Liver (tissue), 9 donors: Measurements from ENCODE around the gene ZNF746. TPM values are rescaled to one million over a fixed set of nuclear protein-coding genes. Genes with fewer than 3 reads are reported as not detected.

Experiments used
- DNase-seq: peaks from one replicate; pipeline ENCODE4 v3.0.0-alpha.2; 2017; ENCODE audit warnings: low spot score
- H3K27ac ChIP-seq, 2 donors: one replicate each; pipeline ENCODE4 v1.7.0; 2013; ENCODE audit warnings: inconsistent platforms in 2 of 2, low read length in 2 of 2, control low read depth in 1 of 2, low read depth in 1 of 2, mild to moderate bottlenecking in 1 of 2
- H3K27me3 ChIP-seq, 4 donors: one replicate each; pipeline versions ENCODE4 v1.6.1 to v1.7.0; 2013; ENCODE audit warnings: low read length in 3 of 4, inconsistent platforms in 1 of 4, mild to moderate bottlenecking in 1 of 4, moderate library complexity in 1 of 4; ENCODE audit not compliant: control insufficient read depth in 4 of 4, insufficient read depth in 4 of 4
- H3K36me3 ChIP-seq, 4 donors: one replicate each; pipeline versions ENCODE4 v1.6.1 to v1.7.0; 2013; ENCODE audit warnings: low read length in 3 of 4, mild to moderate bottlenecking in 3 of 4, low read depth in 1 of 4, moderate library complexity in 1 of 4; ENCODE audit not compliant: control insufficient read depth in 4 of 4, insufficient read depth in 3 of 4
- H3K4me1 ChIP-seq, 4 donors: one replicate each; pipeline versions ENCODE4 v1.6.1 to v1.7.0; 2013; ENCODE audit warnings: low read length in 3 of 4, mild to moderate bottlenecking in 3 of 4, moderate library complexity in 1 of 4; ENCODE audit not compliant: control insufficient read depth in 4 of 4, insufficient read depth in 4 of 4
- H3K4me3 ChIP-seq, 3 donors: one replicate each; pipeline versions ENCODE4 v1.6.1 to v1.7.0; 2013; ENCODE audit warnings: low read length in 3 of 3, control low read depth in 1 of 3, low read depth in 1 of 3, mild to moderate bottlenecking in 1 of 3
- H3K9ac ChIP-seq, 2 donors: one replicate each; pipeline ENCODE4 v1.7.0; 2013; ENCODE audit warnings: low read length in 2 of 2, mild to moderate bottlenecking in 2 of 2, moderate library complexity in 2 of 2, control low read depth in 1 of 2, low read depth in 1 of 2
- H3K9me3 ChIP-seq, 4 donors: one replicate each; pipeline versions ENCODE4 v1.6.1 to v1.7.0; 2013; ENCODE audit warnings: low read length in 3 of 4; ENCODE audit not compliant: control insufficient read depth in 4 of 4
- EGR1 ChIP-seq, 2 donors: IDR thresholded peaks; 2 replicates each; pipeline ENCODE4 v1.6.1; 2016 to 2018; ENCODE audit warnings: antibody characterized with exemption in 2 of 2, low read depth in 2 of 2
- FOXA1 ChIP-seq: IDR thresholded peaks from 2 replicates; pipeline ENCODE4 v1.6.1; 2016; ENCODE audit warnings: antibody characterized with exemption
- FOXA2 ChIP-seq: IDR thresholded peaks from 2 replicates; pipeline ENCODE4 v1.6.1; 2016; ENCODE audit warnings: antibody characterized with exemption
- GABPA ChIP-seq, 2 donors: IDR thresholded peaks in 1 of 2; conservative IDR thresholded peaks in 1 of 2; 2 replicates each; pipeline ENCODE4 v1.6.1; 2016; ENCODE audit warnings: antibody characterized with exemption in 2 of 2, mild to moderate bottlenecking in 1 of 2, moderate library complexity in 1 of 2
- HNF4A ChIP-seq, 2 donors: conservative IDR thresholded peaks; 2 replicates each; pipeline ENCODE4 v1.6.1; 2016; ENCODE audit warnings: antibody characterized with exemption in 2 of 2, mild to moderate bottlenecking in 2 of 2
- HNF4G ChIP-seq: IDR thresholded peaks from 2 replicates; pipeline ENCODE4 v1.6.1; 2016; ENCODE audit warnings: antibody characterized with exemption
- JUND ChIP-seq, 2 donors: IDR thresholded peaks; 2 replicates each; pipeline ENCODE4 v1.6.1; 2016; ENCODE audit warnings: antibody characterized with exemption in 2 of 2
- NR2F2 ChIP-seq: IDR thresholded peaks from 2 replicates; pipeline ENCODE4 v1.6.1; 2016; ENCODE audit warnings: antibody characterized with exemption
- RAD21 ChIP-seq, 2 donors: IDR thresholded peaks; 2 replicates each; pipeline ENCODE4 v1.6.1; 2016; ENCODE audit warnings: antibody characterized with exemption in 2 of 2, mild to moderate bottlenecking in 2 of 2
- RXRA ChIP-seq, 2 donors: IDR thresholded peaks; 2 replicates each; pipeline ENCODE4 v1.6.1; 2017 to 2018; ENCODE audit warnings: antibody characterized with exemption in 2 of 2, mild to moderate bottlenecking in 1 of 2
- SP1 ChIP-seq: IDR thresholded peaks from 2 replicates; pipeline ENCODE4 v1.6.1; 2018; ENCODE audit warnings: antibody characterized with exemption, mild to moderate bottlenecking
- TAF1 ChIP-seq: conservative IDR thresholded peaks from 2 replicates; pipeline ENCODE4 v1.6.1; 2016; ENCODE audit warnings: antibody characterized with exemption, mild to moderate bottlenecking
- YY1 ChIP-seq: IDR thresholded peaks from 2 replicates; pipeline ENCODE4 v1.6.1; 2016; ENCODE audit warnings: antibody characterized with exemption, mild to moderate bottlenecking
- WGBS: extraction: QIAGEN DNeasy Blood & Tissue Kit; methylation state at CpG from one replicate; pipeline ENCODE4 v1.1.7; 2013; 5-methylcytosine and 5-hydroxymethylcytosine counted together
- polyA plus RNA-seq, 2 donors: library from polyadenylated mRNA; stranded (reverse) in 1 of 2; unstranded in 1 of 2; fragments of 200-250 nt in 1 of 2; fragments of >200 nt in 1 of 2; fragmentation: Nextera tagmentation in 1 of 2; extraction: Ambion mirVana in 1 of 2; gene quantifications; one replicate each; pipeline versions ENCODE4 v1.2.1 to v1.2.3, GENCODE V29; 2013 to 2015
- total RNA-seq, 2 donors: library from RNA; depleted of rRNA; stranded (reverse); fragments of >200 nt; gene quantifications; one replicate each; pipeline ENCODE4 v1.2.3, GENCODE V29; 2014
- TF ChIP-seq, protein P1 (sequence below): fragments of 150-350 bp; IDR thresholded peaks from 2 replicates; pipeline ENCODE4 v1.5.1; 2017; ENCODE audit warnings: improper control_type of control experiment, low read depth, low read length; ENCODE audit not compliant: missing input control
- TF ChIP-seq, protein P2 (sequence below): IDR thresholded peaks from 2 replicates; pipeline ENCODE4 v1.6.1; 2016; ENCODE audit warnings: antibody characterized with exemption
- TF ChIP-seq, protein P3 (sequence below): IDR thresholded peaks from 2 replicates; pipeline ENCODE4 v1.6.1; 2016; ENCODE audit warnings: antibody characterized with exemption
- TF ChIP-seq, protein P4 (sequence below): IDR thresholded peaks from 2 replicates; pipeline ENCODE4 v1.6.1; 2016; ENCODE audit warnings: antibody characterized with exemption, mild to moderate bottlenecking
- TF ChIP-seq, protein P5 (sequence below): IDR thresholded peaks from 2 replicates; pipeline ENCODE4 v1.6.1; 2016; ENCODE audit warnings: antibody characterized with exemption
- donor health status: healthy.
- donor health status: healthy.
- donor health status: healthy.
- donor health status: healthy.
- donor health status: healthy.

ZNF746 gene
- total and polyA plus RNA-seq, 4 donors: 3.8 to 13.5 (median 9.2) TPM

DNA sequence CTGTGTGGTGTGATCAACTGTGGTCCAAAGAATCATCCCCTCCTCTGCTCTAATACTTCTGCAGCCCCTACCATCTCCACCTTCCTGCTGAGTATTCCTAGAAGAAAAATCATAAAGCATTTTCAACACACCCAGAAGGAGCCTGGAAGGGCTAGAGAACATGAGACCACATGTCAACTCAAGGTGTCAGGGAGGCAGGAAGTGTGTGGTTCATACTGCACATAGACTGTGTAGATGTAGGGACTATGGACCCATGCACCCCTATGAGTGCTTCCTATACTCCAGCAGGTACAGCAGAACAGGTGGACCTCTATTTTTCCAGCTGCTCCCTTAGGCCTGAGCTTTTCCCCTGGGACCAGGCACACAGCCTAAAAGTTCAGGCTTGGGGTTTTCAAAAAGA, 2.6 kb upstream of the ZNF746 start:
- no peak for TF ChIP-seq HNF4A (conservative IDR thresholded peaks at IDR 0.05)
- TF ChIP-seq, protein P1, sequence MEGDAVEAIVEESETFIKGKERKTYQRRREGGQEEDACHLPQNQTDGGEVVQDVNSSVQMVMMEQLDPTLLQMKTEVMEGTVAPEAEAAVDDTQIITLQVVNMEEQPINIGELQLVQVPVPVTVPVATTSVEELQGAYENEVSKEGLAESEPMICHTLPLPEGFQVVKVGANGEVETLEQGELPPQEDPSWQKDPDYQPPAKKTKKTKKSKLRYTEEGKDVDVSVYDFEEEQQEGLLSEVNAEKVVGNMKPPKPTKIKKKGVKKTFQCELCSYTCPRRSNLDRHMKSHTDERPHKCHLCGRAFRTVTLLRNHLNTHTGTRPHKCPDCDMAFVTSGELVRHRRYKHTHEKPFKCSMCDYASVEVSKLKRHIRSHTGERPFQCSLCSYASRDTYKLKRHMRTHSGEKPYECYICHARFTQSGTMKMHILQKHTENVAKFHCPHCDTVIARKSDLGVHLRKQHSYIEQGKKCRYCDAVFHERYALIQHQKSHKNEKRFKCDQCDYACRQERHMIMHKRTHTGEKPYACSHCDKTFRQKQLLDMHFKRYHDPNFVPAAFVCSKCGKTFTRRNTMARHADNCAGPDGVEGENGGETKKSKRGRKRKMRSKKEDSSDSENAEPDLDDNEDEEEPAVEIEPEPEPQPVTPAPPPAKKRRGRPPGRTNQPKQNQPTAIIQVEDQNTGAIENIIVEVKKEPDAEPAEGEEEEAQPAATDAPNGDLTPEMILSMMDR: no peak
- TF ChIP-seq YY1: no peak
- TF ChIP-seq, protein P2, sequence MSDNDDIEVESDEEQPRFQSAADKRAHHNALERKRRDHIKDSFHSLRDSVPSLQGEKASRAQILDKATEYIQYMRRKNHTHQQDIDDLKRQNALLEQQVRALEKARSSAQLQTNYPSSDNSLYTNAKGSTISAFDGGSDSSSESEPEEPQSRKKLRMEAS: no peak
- no peak for TF ChIP-seq FOXA1
- TF ChIP-seq HNF4G: no peak
- no peak for TF ChIP-seq SP1
- TF ChIP-seq, protein P3, sequence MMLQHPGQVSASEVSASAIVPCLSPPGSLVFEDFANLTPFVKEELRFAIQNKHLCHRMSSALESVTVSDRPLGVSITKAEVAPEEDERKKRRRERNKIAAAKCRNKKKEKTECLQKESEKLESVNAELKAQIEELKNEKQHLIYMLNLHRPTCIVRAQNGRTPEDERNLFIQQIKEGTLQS: no peak
- no peak for TF ChIP-seq TAF1
- Histone ChIP-seq H3K4me3 (no peak overlapping the region), H3K9me3 (no peaks in the 10 kb centered on the region), H3K36me3 (no peaks in the 10 kb centered on the region), H3K27me3 (no peaks in the 10 kb centered on the region), H3K27ac (no peak overlapping the region), H3K4me1 (peaks cover 4 to 24% (median 14%) of the 10 kb centered on the region in 4 donors), H3K9ac (no peak overlapping the region)
- no peak for DNase-seq

DNA sequence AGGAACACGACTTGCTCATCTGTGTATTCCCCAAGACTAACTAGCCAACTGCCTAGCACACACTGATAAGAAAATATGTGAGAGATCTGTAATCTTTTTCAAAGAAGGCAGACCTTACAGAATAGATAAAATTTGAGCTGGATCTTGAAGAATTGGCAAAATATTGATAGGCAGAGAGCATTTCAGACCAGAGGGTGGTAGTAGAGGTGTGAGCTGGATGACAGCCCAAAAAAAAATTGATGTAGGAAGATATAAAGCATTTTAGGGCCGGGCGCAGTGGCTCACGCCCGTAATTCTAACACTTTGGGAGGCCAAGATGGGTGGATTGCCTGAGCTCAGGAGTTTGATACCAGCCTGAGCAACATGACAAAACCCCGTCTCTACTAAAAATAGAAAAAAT, 1.2 kb upstream of the ZNF746 start:
- TF ChIP-seq RXRA (IDR thresholded peaks at IDR 0.05): no peak
- no peak for TF ChIP-seq HNF4G
- TF ChIP-seq, protein P1: no peak
- TF ChIP-seq, protein P4, sequence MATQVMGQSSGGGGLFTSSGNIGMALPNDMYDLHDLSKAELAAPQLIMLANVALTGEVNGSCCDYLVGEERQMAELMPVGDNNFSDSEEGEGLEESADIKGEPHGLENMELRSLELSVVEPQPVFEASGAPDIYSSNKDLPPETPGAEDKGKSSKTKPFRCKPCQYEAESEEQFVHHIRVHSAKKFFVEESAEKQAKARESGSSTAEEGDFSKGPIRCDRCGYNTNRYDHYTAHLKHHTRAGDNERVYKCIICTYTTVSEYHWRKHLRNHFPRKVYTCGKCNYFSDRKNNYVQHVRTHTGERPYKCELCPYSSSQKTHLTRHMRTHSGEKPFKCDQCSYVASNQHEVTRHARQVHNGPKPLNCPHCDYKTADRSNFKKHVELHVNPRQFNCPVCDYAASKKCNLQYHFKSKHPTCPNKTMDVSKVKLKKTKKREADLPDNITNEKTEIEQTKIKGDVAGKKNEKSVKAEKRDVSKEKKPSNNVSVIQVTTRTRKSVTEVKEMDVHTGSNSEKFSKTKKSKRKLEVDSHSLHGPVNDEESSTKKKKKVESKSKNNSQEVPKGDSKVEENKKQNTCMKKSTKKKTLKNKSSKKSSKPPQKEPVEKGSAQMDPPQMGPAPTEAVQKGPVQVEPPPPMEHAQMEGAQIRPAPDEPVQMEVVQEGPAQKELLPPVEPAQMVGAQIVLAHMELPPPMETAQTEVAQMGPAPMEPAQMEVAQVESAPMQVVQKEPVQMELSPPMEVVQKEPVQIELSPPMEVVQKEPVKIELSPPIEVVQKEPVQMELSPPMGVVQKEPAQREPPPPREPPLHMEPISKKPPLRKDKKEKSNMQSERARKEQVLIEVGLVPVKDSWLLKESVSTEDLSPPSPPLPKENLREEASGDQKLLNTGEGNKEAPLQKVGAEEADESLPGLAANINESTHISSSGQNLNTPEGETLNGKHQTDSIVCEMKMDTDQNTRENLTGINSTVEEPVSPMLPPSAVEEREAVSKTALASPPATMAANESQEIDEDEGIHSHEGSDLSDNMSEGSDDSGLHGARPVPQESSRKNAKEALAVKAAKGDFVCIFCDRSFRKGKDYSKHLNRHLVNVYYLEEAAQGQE: no peak
- no peak for TF ChIP-seq TAF1
- TF ChIP-seq, protein P3: no peak
- no peak for TF ChIP-seq YY1
- TF ChIP-seq, protein P2: no peak
- no peak for TF ChIP-seq RAD21 (IDR thresholded peaks at IDR 0.05)
- no peak for TF ChIP-seq FOXA2
- no peak for TF ChIP-seq NR2F2
- TF ChIP-seq EGR1 (IDR thresholded peaks at IDR 0.05; ENCODE audit: low read depth in 2 of 2): no peak
- TF ChIP-seq JUND (IDR thresholded peaks at IDR 0.05): no peak
- no peak for TF ChIP-seq FOXA1
- TF ChIP-seq, protein P5, sequence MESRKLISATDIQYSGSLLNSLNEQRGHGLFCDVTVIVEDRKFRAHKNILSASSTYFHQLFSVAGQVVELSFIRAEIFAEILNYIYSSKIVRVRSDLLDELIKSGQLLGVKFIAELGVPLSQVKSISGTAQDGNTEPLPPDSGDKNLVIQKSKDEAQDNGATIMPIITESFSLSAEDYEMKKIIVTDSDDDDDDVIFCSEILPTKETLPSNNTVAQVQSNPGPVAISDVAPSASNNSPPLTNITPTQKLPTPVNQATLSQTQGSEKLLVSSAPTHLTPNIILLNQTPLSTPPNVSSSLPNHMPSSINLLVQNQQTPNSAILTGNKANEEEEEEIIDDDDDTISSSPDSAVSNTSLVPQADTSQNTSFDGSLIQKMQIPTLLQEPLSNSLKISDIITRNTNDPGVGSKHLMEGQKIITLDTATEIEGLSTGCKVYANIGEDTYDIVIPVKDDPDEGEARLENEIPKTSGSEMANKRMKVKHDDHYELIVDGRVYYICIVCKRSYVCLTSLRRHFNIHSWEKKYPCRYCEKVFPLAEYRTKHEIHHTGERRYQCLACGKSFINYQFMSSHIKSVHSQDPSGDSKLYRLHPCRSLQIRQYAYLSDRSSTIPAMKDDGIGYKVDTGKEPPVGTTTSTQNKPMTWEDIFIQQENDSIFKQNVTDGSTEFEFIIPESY: no peak
- no peak for TF ChIP-seq GABPA (IDR thresholded peaks at IDR 0.05 in 1 of 2, conservative IDR thresholded peaks at IDR 0.05 in 1 of 2)
- Histone ChIP-seq H3K27me3 (no peaks in the 10 kb centered on the region), H3K36me3 (peaks cover 0 to 1% (median under 1%) of the 10 kb centered on the region in 4 donors), H3K27ac (no peak overlapping the region), H3K4me3 (no peak overlapping the region), H3K9ac (no peak overlapping the region), H3K4me1 (peaks cover 4 to 32% (median 21%) of the 10 kb centered on the region in 4 donors), H3K9me3 (no peaks in the 10 kb centered on the region)
- WGBS: 89% methylated on average over 6 of the region's 6 CpGs
- no peak for DNase-seq
